Thyroid gland (tissue), 4 donors: ENCODE results near the gene ANKRD9. TPM values are rescaled to one million over a fixed set of nuclear protein-coding genes. Genes with fewer than 3 reads are reported as not detected.
"Not testable (repeated sequence)": the region's sequence is repeated elsewhere in the genome, so short reads cannot be mapped to it uniquely, and the experiment has no call there.

ENCODE experiments used
- DNase-seq, 2 donors: peaks; one replicate each; pipeline ENCODE4 v3.0.0-alpha.2; 2019
- H3K27ac ChIP-seq, 3 donors: fragments of 200-600 bp; sonication (generic); 1 replicate in 2 of 3; 2 replicates in 1 of 3; pipeline ENCODE4 v1.5.1; 2016 to 2019; ENCODE audit warnings: mild to moderate bottlenecking in 1 of 3, moderate library complexity in 1 of 3
- H3K27me3 ChIP-seq: fragments of 200-600 bp; sonication (generic); one replicate; pipeline ENCODE4 v1.5.1; 2019
- H3K36me3 ChIP-seq, 2 donors: fragments of 200-600 bp; sonication (generic); one replicate each; pipeline ENCODE4 v1.5.1; 2016 to 2019
- H3K4me1 ChIP-seq, 2 donors: fragments of 200-600 bp; sonication (generic); one replicate each; pipeline ENCODE4 v1.5.1; 2017 to 2019
- H3K4me3 ChIP-seq, 3 donors: fragments of 200-600 bp; sonication (generic); replicated peaks in 1 of 3; 1 replicate in 2 of 3; 2 replicates in 1 of 3; pipeline ENCODE4 v1.5.1; 2016; ENCODE audit warnings: mild to moderate bottlenecking in 1 of 3
- H3K9me3 ChIP-seq: fragments of 200-600 bp; sonication (generic); one replicate; pipeline ENCODE4 v1.5.1; 2017
- POLR2A ChIP-seq, 2 donors: fragments of 450-650 bp; IDR thresholded peaks; one replicate each; pipeline ENCODE4 v1.6.1; 2017; ENCODE audit warnings: antibody characterized with exemption in 2 of 2, mild to moderate bottlenecking in 2 of 2, moderate library complexity in 1 of 2
- WGBS, 2 donors: methylation state at CpG; one replicate each; pipeline ENCODE4 v1.1.5; 2017; 5-methylcytosine and 5-hydroxymethylcytosine counted together
- intact Hi-C: fragments of 100-400 bp; cut with DNase I; formaldehyde crosslinking; loops from one replicate; pipeline ENCODE4 v1.15.1; 2023
- total RNA-seq, 4 donors: library from RNA; depleted of rRNA; stranded (reverse); fragments of >200 nt; gene quantifications; one replicate each; pipeline ENCODE4 v1.2.3, GENCODE V29; 2016
- TF ChIP-seq, protein P1 (sequence below), 6 experiments: fragments of 200-600 bp in 3 of 6; fragments of 450-650 bp in 3 of 6; sonication (generic) in 3 of 6; IDR thresholded peaks; one replicate each; pipeline ENCODE4 v1.5.1; 2016 to 2019; ENCODE audit warnings: antibody characterized with exemption in 6 of 6, mild to moderate bottlenecking in 2 of 6, inconsistent platforms in 1 of 6, moderate library complexity in 1 of 6

ANKRD9 gene
- total RNA-seq, 4 donors from 2014 or later = 36.4 to 62.8 (median 55.0) TPM

DNA sequence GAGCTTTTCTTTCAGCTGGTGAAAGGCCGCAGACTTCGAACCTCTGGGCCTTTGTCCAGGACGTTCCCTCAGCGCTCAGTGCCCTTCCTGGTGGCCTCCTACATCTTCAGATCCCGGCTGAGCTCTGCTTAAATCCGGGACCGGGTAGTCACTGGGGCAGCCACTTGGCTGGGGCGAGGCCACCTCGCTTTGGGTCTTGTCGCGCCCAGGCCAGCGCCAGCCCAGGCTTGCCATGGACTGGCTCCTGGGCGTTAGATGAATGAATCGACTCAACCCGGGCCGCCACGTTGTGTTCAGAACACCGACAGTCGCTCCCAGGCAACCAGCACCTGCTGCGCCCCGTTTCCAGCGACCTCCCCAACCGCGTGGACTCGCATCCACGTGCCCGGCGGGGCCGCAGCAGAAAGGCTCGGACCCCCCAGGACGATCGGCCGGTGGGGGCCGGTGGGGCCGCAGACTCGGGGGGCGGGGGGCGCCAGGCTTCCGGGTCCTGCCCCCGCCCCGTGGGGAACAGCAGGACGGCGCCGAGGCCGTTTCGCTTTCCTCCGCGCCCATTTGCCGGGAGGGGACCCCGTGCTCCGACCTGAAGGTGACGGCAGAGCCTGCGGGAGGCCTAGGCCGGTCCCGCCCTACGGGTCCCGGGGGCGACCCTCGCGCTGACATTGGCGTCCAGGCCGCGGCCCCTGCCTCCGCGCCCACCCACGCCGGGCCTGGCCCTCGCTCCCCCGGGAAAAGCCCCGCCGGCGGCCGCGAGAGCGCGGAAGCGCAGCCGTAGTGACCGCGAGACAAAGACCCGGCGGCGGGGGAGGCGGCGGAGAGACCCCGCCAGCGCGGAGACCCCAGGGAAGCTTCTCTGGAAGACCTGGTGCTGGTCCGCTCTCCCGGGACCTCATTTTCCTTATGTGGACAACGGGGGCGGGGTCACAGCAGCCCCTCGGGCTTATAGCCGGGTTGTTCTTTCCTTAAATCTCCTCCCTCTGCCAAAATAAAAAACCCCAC lies 45.5 kb upstream of the ANKRD9 start:
- no peak for TF ChIP-seq POLR2A (IDR thresholded peaks at IDR 0.05)
- TF ChIP-seq, protein P1, sequence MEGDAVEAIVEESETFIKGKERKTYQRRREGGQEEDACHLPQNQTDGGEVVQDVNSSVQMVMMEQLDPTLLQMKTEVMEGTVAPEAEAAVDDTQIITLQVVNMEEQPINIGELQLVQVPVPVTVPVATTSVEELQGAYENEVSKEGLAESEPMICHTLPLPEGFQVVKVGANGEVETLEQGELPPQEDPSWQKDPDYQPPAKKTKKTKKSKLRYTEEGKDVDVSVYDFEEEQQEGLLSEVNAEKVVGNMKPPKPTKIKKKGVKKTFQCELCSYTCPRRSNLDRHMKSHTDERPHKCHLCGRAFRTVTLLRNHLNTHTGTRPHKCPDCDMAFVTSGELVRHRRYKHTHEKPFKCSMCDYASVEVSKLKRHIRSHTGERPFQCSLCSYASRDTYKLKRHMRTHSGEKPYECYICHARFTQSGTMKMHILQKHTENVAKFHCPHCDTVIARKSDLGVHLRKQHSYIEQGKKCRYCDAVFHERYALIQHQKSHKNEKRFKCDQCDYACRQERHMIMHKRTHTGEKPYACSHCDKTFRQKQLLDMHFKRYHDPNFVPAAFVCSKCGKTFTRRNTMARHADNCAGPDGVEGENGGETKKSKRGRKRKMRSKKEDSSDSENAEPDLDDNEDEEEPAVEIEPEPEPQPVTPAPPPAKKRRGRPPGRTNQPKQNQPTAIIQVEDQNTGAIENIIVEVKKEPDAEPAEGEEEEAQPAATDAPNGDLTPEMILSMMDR (IDR thresholded peaks at IDR 0.05) = no peak
- peak; percentile 34 to 42 for DNase-seq

DNA sequence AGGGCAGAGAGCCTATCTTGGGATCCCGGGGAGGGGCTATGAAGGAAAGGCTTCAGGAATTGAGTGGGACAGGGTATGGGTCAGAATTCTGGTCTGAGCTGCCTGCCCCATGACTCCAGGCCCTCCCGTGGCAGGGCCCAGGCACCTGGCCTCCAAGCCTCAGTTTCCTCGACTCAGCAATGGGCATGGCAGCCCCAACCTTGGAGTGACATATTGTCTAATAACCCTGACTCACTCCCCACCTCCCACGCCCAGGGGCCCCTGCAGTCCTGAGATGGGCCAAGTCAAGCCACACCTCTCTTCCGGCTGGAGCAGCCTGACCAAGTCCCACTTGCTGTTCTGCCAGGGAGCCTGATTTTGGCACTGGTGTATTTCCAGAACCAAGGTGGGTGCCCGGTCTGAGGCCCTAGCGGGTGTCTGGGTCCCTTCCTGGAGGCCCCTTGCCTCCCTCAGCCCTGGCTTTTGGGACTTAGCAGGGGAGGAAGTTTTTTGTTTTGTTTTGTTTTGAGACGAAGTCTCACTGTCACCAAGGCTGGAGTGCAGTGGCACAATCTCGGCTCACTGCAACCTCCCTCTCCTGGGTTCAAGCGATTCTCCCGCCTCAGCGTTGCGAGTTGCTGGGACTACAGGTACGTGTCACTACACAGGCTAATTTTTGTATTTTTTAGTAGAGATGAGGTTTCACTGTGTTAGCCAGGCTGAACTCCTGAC lies 42.6 kb upstream of the ANKRD9 start:
- no peak overlapping the region for H3K27ac ChIP-seq
- intact Hi-C loops = no loop called here
- DNase-seq = no peak
- H3K9me3 ChIP-seq = no peaks in the 10 kb centered on the region
- TF ChIP-seq, protein P1 (IDR thresholded peaks at IDR 0.05) = no peak
- TF ChIP-seq POLR2A (IDR thresholded peaks at IDR 0.05) = no peak
- no peaks in the 10 kb centered on the region for H3K27me3 ChIP-seq
- no peaks in the 10 kb centered on the region for H3K36me3 ChIP-seq
- no peak overlapping the region for H3K4me3 ChIP-seq
- H3K4me1 ChIP-seq = no peaks in the 10 kb centered on the region
- WGBS, 2 donors = 86 to 94% methylated on average over 8 to 13 of the region's 14 CpGs

More for the DNA sequence above, 45.5 kb upstream of the ANKRD9 start:
- Histone ChIP-seq H3K27ac (peak overlapping the region in 1 of 3 donors; percentile 74), H3K36me3 (no peaks in the 10 kb centered on the region), H3K4me1 (no peaks in the 10 kb centered on the region), H3K9me3 (no peaks in the 10 kb centered on the region), H3K27me3 (no peaks in the 10 kb centered on the region), H3K4me3 (peak overlapping the region; percentile 65 to 85 (median 70))
- intact Hi-C loops = no loop called here
- WGBS, 2 donors = 13 to 32% methylated on average over 11 to 37 of the region's 94 CpGs

GRCh38 chr14:102550927-102551401 lies 41.4 kb upstream of the ANKRD9 start:
- H3K4me1 ChIP-seq, intact Hi-C loops, H3K36me3 ChIP-seq, H3K27me3 ChIP-seq, H3K9me3 ChIP-seq, DNase-seq, H3K27ac ChIP-seq, H3K4me3 ChIP-seq: not testable (repeated sequence)
- WGBS, 2 donors = 90 to 93% methylated on average over 3 of the region's 3 CpGs

DNA sequence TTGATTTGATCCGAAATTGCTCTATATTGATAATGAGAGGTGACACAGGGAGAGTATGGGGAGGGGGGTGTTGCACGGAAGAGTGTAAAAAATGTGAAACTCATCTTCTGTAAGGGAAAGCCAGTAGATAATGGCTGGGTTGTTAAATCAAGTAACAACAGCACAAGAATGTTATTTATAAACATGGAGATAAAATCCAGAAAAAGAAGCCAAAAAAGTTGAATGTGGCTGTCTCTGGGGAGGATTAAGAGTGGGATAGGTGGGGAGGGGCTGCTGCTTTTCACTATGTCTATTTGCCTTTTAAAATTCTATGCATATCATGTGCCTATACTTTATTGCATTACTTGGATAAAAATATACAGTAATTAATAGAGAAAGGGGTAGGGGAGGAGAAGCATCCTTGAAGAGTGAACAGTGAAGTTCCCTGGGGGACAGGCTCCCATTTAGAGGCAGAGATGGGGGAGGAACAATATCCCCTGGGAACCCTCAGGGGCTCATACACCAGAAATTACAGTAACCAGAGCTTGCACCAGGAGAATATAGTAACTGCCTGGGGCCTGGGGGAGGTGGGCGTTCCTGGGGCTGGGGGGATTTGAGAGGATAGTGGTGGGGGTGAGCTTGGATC lies 39.2 kb upstream of the ANKRD9 start:
- H3K4me1 ChIP-seq = peaks cover 5 to 14% of the 10 kb centered on the region in 2 donors
- H3K9me3 ChIP-seq = no peaks in the 10 kb centered on the region
- H3K27me3 ChIP-seq = peaks cover 20% of the 10 kb centered on the region
- WGBS, 2 donors = 73 to 82% methylated on average over 3 of the region's 3 CpGs
- no peak overlapping the region for H3K27ac ChIP-seq
- no peaks in the 10 kb centered on the region for H3K36me3 ChIP-seq
- intact Hi-C loops = no loop called here
- no peak overlapping the region for H3K4me3 ChIP-seq
- DNase-seq = no peak
- TF ChIP-seq, protein P1 (IDR thresholded peaks at IDR 0.05) = no peak
- TF ChIP-seq POLR2A (IDR thresholded peaks at IDR 0.05) = no peak
